Measurements from ENCODE around the gene TTN.
A peak's percentile ranks its signal among the peaks of the same experiment; 100 is the strongest.

TTN gene

GRCh38 chr2:178641498-178641897 lies 165.7 kb downstream of the TTN start:
- no peak for DNase-seq

GRCh38 chr2:178635897-178636296 lies 171.3 kb downstream of the TTN start:
- no peak for DNase-seq

GRCh38 chr2:178632729-178633128 lies 174.5 kb downstream of the TTN start:
- DNase-seq, result no peak

GRCh38 chr2:178630581-178630980 lies 176.6 kb downstream of the TTN start:
- DNase-seq, result no peak

GRCh38 chr2:178629463-178629862 lies 177.8 kb downstream of the TTN start:
- no peak for DNase-seq

GRCh38 chr2:178628605-178629004 lies 178.6 kb downstream of the TTN start:
- DNase-seq, result no peak

- no peak for DNase-seq
Observed at GRCh38 chr2:178627401-178627800, 179.8 kb downstream of the TTN start.

GRCh38 chr2:178615969-178616368 lies 191.3 kb downstream of the TTN start:
- DNase-seq, result no peak

- no peak for DNase-seq
Observed at GRCh38 chr2:178602901-178603300, 204.3 kb downstream of the TTN start.

GRCh38 chr2:178592655-178593054 lies 214.6 kb downstream of the TTN start:
- no peak for DNase-seq

- no peak for DNase-seq
Observed at GRCh38 chr2:178589335-178589734, 217.9 kb downstream of the TTN start.

GRCh38 chr2:178584666-178585065 lies 222.6 kb downstream of the TTN start:
- DNase-seq, result no peak

- no peak for DNase-seq
Observed at GRCh38 chr2:178579006-178579405, 228.2 kb downstream of the TTN start.

GRCh38 chr2:178574789-178575188 lies 232.4 kb downstream of the TTN start:
- DNase-seq, result no peak

GRCh38 chr2:178568227-178568626 lies 239.0 kb downstream of the TTN start:
- DNase-seq, result no peak

GRCh38 chr2:178553047-178553446 lies 254.2 kb downstream of the TTN start:
- no peak for DNase-seq

GRCh38 chr2:178550352-178550751 lies 256.9 kb downstream of the TTN start:
- no peak for DNase-seq

GRCh38 chr2:178542569-178542968 lies 264.7 kb downstream of the TTN start:
- DNase-seq, result no peak

- DNase-seq, result no peak
Observed at GRCh38 chr2:178542161-178542560, 265.1 kb downstream of the TTN start.

GRCh38 chr2:178536037-178536436 lies 271.2 kb downstream of the TTN start:
- DNase-seq, result no peak

- DNase-seq, result no peak
Observed at GRCh38 chr2:178531168-178531567, 276.1 kb downstream of the TTN start.

- peak; percentile 15 to 37 for DNase-seq
Observed at GRCh38 chr2:178530625-178531142, 276.5 kb downstream of the TTN start.

- no peak for DNase-seq
Observed at GRCh38 chr2:178530131-178530530, 277.1 kb downstream of the TTN start.

- DNase-seq, result no peak
Observed at GRCh38 chr2:178529194-178529593, 278.0 kb downstream of the TTN start.

- no peak for DNase-seq
Observed at GRCh38 chr2:178528647-178529046, 278.6 kb downstream of the TTN start.

GRCh38 chr2:178527592-178527991 lies 279.6 kb downstream of the TTN start:
- no peak for DNase-seq
